HG02981 (cell line): Measurements from ENCODE around the gene NOM1.

Source experiments
- ATAC-seq: cut with Tn5 transposase; IDR thresholded peaks from one replicate; pipeline ENCODE4 v1.9.1; 2021; ENCODE audit warnings: mild to moderate bottlenecking, moderate library complexity; ENCODE audit not compliant: unreplicated experiment

The NOM1 gene

GRCh38 chr7:156979007-156979606, 29.6 kb downstream of the NOM1 start:
- no peak for ATAC-seq

GRCh38 chr7:156979711-156980110, 30.2 kb downstream of the NOM1 start:
- no peak for ATAC-seq

GRCh38 chr7:156984174-156984891, 34.8 kb downstream of the NOM1 start:
- no peak for ATAC-seq

- ATAC-seq = no peak
Measured at GRCh38 chr7:156985101-156985992, 35.8 kb downstream of the NOM1 start.

GRCh38 chr7:156986378-156986777, 36.9 kb downstream of the NOM1 start:
- ATAC-seq = no peak

GRCh38 chr7:156988343-156989185, 39.1 kb downstream of the NOM1 start:
- no peak for ATAC-seq

GRCh38 chr7:156989766-156990535, 40.4 kb downstream of the NOM1 start:
- no peak for ATAC-seq

- ATAC-seq = no peak
Measured at GRCh38 chr7:156993021-156993924, 43.8 kb downstream of the NOM1 start.

GRCh38 chr7:156993925-156994235, 44.4 kb downstream of the NOM1 start:
- ATAC-seq = no peak

- no peak for ATAC-seq
Measured at GRCh38 chr7:156994417-156994816, 44.9 kb downstream of the NOM1 start.

GRCh38 chr7:156998988-156999957, 49.8 kb downstream of the NOM1 start:
- ATAC-seq = no peak

- no peak for ATAC-seq
Measured at GRCh38 chr7:156999958-157000726, 50.6 kb downstream of the NOM1 start.

- ATAC-seq = no peak
Measured at GRCh38 chr7:157000741-157001653, 51.5 kb downstream of the NOM1 start.

GRCh38 chr7:157001920-157002818, 52.7 kb downstream of the NOM1 start:
- no peak for ATAC-seq

- ATAC-seq = no peak
Measured at GRCh38 chr7:157002819-157003421, 53.4 kb downstream of the NOM1 start.
